HUES64 (cell line): ENCODE data around the gene SHFL.

Source experiments
- H3K27ac ChIP-seq: 2 replicates; pipeline ENCODE4 v1.7.0; 2013; ENCODE audit warnings: low read depth, low read length, inconsistent platforms
- H3K27me3 ChIP-seq: 2 replicates; pipeline ENCODE4 v1.6.1; 2013; ENCODE audit warnings: mild to moderate bottlenecking, low read length; ENCODE audit not compliant: insufficient read depth
- H3K36me3 ChIP-seq: 2 replicates; pipeline ENCODE4 v1.6.1; 2013; ENCODE audit warnings: mild to moderate bottlenecking, low read length; ENCODE audit not compliant: insufficient read depth
- H3K4me1 ChIP-seq: 2 replicates; pipeline ENCODE4 v1.6.1; 2013; ENCODE audit warnings: mild to moderate bottlenecking, low read length, moderate library complexity; ENCODE audit not compliant: insufficient read depth
- H3K4me3 ChIP-seq: 2 replicates; pipeline ENCODE4 v1.5.1; 2013; ENCODE audit warnings: mild to moderate bottlenecking, low read length, moderate library complexity
- H3K9ac ChIP-seq: 2 replicates; pipeline ENCODE4 v1.6.1; 2013; ENCODE audit warnings: mild to moderate bottlenecking, low read depth, low read length
- H3K9me3 ChIP-seq: 2 replicates; pipeline ENCODE4 v1.6.1; 2013; ENCODE audit warnings: low read depth, low read length; ENCODE audit not compliant: insufficient read depth
- WGBS: fragments of 150-250, 120-280 bp; methylation state at CpG from one replicate; pipeline ENCODE4 v1.1.7; 2013; ENCODE audit warnings: missing lambda C conversion rate; 5-methylcytosine and 5-hydroxymethylcytosine counted together

SHFL gene

GRCh38 chr19:10138879-10139795, 53.0 kb downstream of the SHFL start:
- Histone ChIP-seq H3K4me3 (no peak overlapping the region), H3K4me1 (no peaks in the 10 kb centered on the region), H3K27ac (no peak overlapping the region), H3K27me3 (no peaks in the 10 kb centered on the region), H3K9me3 (no peaks in the 10 kb centered on the region), H3K9ac (no peak overlapping the region), H3K36me3 (peaks cover 98% of the 10 kb centered on the region)
- 96% methylated on average over 27 of the region's 27 CpGs for WGBS

- no peak overlapping the region for H3K4me3 ChIP-seq
- no peak overlapping the region for H3K27ac ChIP-seq
- WGBS: 96% methylated on average over 23 of the region's 23 CpGs
- H3K27me3 ChIP-seq: no peaks in the 10 kb centered on the region
- H3K4me1 ChIP-seq: no peaks in the 10 kb centered on the region
- peaks cover 100% of the 10 kb centered on the region for H3K36me3 ChIP-seq
- no peak overlapping the region for H3K9ac ChIP-seq
- no peaks in the 10 kb centered on the region for H3K9me3 ChIP-seq
Measured at GRCh38 chr19:10139952-10140351, 53.8 kb downstream of the SHFL start.

- H3K9ac ChIP-seq: no peak overlapping the region
- H3K4me1 ChIP-seq: no peaks in the 10 kb centered on the region
- 96% methylated on average over 13 of the region's 13 CpGs for WGBS
- no peak overlapping the region for H3K27ac ChIP-seq
- H3K4me3 ChIP-seq: no peak overlapping the region
- no peaks in the 10 kb centered on the region for H3K9me3 ChIP-seq
- H3K27me3 ChIP-seq: no peaks in the 10 kb centered on the region
- peaks cover 100% of the 10 kb centered on the region for H3K36me3 ChIP-seq
Measured at GRCh38 chr19:10141479-10141878, 55.4 kb downstream of the SHFL start.

GRCh38 chr19:10141973-10142372, 55.9 kb downstream of the SHFL start:
- WGBS: 95% methylated on average over 18 of the region's 18 CpGs
- H3K27me3 ChIP-seq: no peaks in the 10 kb centered on the region
- peaks cover 100% of the 10 kb centered on the region for H3K36me3 ChIP-seq
- H3K9me3 ChIP-seq: no peaks in the 10 kb centered on the region
- H3K4me3 ChIP-seq: no peak overlapping the region
- H3K4me1 ChIP-seq: no peaks in the 10 kb centered on the region
- no peak overlapping the region for H3K9ac ChIP-seq
- no peak overlapping the region for H3K27ac ChIP-seq
